ENCODE data around the gene CHI3L2.

GRCh38 chr1:111271464-111271801 lies 43.9 kb downstream of the CHI3L2 start:
- TF ChIP-seq POLR2AphosphoS5 (IDR thresholded peaks at IDR 0.05; ENCODE audit: low read depth) (no peak), STAT1 (IDR thresholded peaks at IDR 0.05; ENCODE audit: unreplicated experiment) (no peak), CTCF (conservative IDR thresholded peaks at IDR 0.05; ENCODE audit: low read depth in 2 of 2) (no peak), EZH2phosphoT487 (IDR thresholded peaks at IDR 0.05; ENCODE audit: unreplicated experiment) (no peak), CREB1 (CRISPR knock-in tag; IDR thresholded peaks at IDR 0.05; ENCODE audit: low read depth) (no peak), EZH2 (IDR thresholded peaks at IDR 0.05; ENCODE audit: low read depth, unreplicated experiment) (no peak), ETS1 (IDR thresholded peaks at IDR 0.05) (no peak), REST (IDR thresholded peaks at IDR 0.05; ENCODE audit: unreplicated experiment) (no peak), ZNF114 (CRISPR knock-in tag; IDR thresholded peaks at IDR 0.05) (no peak), NANOG (IDR thresholded peaks at IDR 0.05; ENCODE audit: borderline replicate concordance) (no peak), ZNF331 (CRISPR knock-in tag; IDR thresholded peaks at IDR 0.05; ENCODE audit: low read depth) (no peak), JUNB (IDR thresholded peaks at IDR 0.05; ENCODE audit: unreplicated experiment) (no peak), ZNF462 (CRISPR knock-in tag; IDR thresholded peaks at IDR 0.05) (no peak)

Data from GM23338 (cell line).